ENCODE results near the gene BICRAL. TPM values are rescaled to one million over a fixed set of nuclear protein-coding genes. Genes with fewer than 3 reads are reported as not detected.
A peak's percentile ranks its signal among the peaks of the same experiment; 100 is the strongest.

Gene BICRAL
- total and polyA plus RNA-seq, 9 of the 15 experiments (the other 6 are each of a cell fraction or from before 2014, with no cell fraction given): 1.2 to 11.9 (median 5.6) TPM

GRCh38 chr6:42745640-42746462, 36.0 kb upstream of the BICRAL start, which contains the start of gene TBCC (continued):
- TF ChIP-seq, protein P1, sequence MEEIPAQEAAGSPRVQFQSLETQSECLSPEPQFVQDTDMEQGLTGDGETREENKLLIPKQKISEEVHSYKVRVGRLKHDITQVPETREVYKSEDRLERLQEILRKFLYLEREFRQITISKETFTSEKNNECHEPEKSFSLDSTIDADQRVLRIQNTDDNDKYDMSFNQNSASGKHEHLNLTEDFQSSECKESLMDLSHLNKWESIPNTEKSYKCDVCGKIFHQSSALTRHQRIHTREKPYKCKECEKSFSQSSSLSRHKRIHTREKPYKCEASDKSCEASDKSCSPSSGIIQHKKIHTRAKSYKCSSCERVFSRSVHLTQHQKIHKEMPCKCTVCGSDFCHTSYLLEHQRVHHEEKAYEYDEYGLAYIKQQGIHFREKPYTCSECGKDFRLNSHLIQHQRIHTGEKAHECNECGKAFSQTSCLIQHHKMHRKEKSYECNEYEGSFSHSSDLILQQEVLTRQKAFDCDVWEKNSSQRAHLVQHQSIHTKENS (CRISPR knock-in tag; IDR thresholded peaks at IDR 0.05): no peak
- TF ChIP-seq, protein P2, sequence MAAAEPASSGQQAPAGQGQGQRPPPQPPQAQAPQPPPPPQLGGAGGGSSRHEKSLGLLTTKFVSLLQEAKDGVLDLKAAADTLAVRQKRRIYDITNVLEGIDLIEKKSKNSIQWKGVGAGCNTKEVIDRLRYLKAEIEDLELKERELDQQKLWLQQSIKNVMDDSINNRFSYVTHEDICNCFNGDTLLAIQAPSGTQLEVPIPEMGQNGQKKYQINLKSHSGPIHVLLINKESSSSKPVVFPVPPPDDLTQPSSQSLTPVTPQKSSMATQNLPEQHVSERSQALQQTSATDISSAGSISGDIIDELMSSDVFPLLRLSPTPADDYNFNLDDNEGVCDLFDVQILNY (CRISPR knock-in tag; IDR thresholded peaks at IDR 0.05): peak; percentile 85; the same call in 1 of the 2 replicates
- TF ChIP-seq ZC3H11A (IDR thresholded peaks at IDR 0.05; ENCODE audit: low read depth, low read length) (no peak), NR3C1 (CRISPR knock-in tag; IDR thresholded peaks at IDR 0.05) (peak; percentile 53; the same call in 1 of the 2 replicates), GATAD2A (IDR thresholded peaks at IDR 0.05) (no peak), TRIM24 (IDR thresholded peaks at IDR 0.05) (no peak), POLR2B (IDR thresholded peaks at IDR 0.05; ENCODE audit: low read depth, partially characterized antibody) (peak; percentile 97), EP400 (IDR thresholded peaks at IDR 0.05) (peak; percentile 74), BRF1 (IDR thresholded peaks at IDR 0.05; ENCODE audit: borderline replicate concordance, extremely low read depth, insufficient read length) (no peak), ZNF384 (IDR thresholded peaks at IDR 0.05; ENCODE audit: low read depth, low read length) (peak; percentile 99), NCOA1 (IDR thresholded peaks at IDR 0.05; ENCODE audit: low read depth) (no peak), FOXK1 (CRISPR knock-in tag; IDR thresholded peaks at IDR 0.05; ENCODE audit: borderline replicate concordance) (no peak), ZNF507 (tag; conservative IDR thresholded peaks at IDR 0.05) (no peak), ZNF347 (CRISPR knock-in tag; IDR thresholded peaks at IDR 0.05; ENCODE audit: low read depth) (no peak)
- TF ChIP-seq, protein P3, sequence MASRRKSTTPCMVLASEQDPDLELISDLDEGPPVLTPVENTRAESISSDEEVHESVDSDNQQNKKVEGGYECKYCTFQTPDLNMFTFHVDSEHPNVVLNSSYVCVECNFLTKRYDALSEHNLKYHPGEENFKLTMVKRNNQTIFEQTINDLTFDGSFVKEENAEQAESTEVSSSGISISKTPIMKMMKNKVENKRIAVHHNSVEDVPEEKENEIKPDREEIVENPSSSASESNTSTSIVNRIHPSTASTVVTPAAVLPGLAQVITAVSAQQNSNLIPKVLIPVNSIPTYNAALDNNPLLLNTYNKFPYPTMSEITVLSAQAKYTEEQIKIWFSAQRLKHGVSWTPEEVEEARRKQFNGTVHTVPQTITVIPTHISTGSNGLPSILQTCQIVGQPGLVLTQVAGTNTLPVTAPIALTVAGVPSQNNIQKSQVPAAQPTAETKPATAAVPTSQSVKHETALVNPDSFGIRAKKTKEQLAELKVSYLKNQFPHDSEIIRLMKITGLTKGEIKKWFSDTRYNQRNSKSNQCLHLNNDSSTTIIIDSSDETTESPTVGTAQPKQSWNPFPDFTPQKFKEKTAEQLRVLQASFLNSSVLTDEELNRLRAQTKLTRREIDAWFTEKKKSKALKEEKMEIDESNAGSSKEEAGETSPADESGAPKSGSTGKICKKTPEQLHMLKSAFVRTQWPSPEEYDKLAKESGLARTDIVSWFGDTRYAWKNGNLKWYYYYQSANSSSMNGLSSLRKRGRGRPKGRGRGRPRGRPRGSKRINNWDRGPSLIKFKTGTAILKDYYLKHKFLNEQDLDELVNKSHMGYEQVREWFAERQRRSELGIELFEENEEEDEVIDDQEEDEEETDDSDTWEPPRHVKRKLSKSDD (conservative IDR thresholded peaks at IDR 0.05; ENCODE audit: low read length): no peak; the same call in 1 of the 2 replicates
- TF ChIP-seq, protein P4, sequence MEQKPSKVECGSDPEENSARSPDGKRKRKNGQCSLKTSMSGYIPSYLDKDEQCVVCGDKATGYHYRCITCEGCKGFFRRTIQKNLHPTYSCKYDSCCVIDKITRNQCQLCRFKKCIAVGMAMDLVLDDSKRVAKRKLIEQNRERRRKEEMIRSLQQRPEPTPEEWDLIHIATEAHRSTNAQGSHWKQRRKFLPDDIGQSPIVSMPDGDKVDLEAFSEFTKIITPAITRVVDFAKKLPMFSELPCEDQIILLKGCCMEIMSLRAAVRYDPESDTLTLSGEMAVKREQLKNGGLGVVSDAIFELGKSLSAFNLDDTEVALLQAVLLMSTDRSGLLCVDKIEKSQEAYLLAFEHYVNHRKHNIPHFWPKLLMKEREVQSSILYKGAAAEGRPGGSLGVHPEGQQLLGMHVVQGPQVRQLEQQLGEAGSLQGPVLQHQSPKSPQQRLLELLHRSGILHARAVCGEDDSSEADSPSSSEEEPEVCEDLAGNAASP (IDR thresholded peaks at IDR 0.05): no peak
- TF ChIP-seq, protein P5, sequence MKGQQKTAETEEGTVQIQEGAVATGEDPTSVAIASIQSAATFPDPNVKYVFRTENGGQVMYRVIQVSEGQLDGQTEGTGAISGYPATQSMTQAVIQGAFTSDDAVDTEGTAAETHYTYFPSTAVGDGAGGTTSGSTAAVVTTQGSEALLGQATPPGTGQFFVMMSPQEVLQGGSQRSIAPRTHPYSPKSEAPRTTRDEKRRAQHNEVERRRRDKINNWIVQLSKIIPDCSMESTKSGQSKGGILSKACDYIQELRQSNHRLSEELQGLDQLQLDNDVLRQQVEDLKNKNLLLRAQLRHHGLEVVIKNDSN (CRISPR knock-in tag; IDR thresholded peaks at IDR 0.05): no peak
- TF ChIP-seq, protein P6, sequence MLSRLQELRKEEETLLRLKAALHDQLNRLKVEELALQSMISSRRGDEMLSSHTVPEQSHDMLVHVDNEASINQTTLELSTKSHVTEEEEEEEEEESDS (CRISPR knock-in tag; IDR thresholded peaks at IDR 0.05): no peak
- TF ChIP-seq, protein P7, sequence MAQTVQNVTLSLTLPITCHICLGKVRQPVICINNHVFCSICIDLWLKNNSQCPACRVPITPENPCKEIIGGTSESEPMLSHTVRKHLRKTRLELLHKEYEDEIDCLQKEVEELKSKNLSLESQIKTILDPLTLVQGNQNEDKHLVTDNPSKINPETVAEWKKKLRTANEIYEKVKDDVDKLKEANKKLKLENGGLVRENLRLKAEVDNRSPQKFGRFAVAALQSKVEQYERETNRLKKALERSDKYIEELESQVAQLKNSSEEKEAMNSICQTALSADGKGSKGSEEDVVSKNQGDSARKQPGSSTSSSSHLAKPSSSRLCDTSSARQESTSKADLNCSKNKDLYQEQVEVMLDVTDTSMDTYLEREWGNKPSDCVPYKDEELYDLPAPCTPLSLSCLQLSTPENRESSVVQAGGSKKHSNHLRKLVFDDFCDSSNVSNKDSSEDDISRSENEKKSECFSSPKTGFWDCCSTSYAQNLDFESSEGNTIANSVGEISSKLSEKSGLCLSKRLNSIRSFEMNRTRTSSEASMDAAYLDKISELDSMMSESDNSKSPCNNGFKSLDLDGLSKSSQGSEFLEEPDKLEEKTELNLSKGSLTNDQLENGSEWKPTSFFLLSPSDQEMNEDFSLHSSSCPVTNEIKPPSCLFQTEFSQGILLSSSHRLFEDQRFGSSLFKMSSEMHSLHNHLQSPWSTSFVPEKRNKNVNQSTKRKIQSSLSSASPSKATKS (CRISPR knock-in tag; IDR thresholded peaks at IDR 0.05): no peak

All from K562 (cell line).